Colonic mucosa (tissue), 4 donors: ENCODE results near the gene GBX1. TPM values are rescaled to one million over a fixed set of nuclear protein-coding genes. Genes with fewer than 3 reads are reported as not detected.

Source experiments
- DNase-seq: peaks from one replicate; pipeline ENCODE4 v3.0.0-alpha.2; 2020
- H3K27ac ChIP-seq: fragments of 200-600 bp; one replicate; pipeline ENCODE4 v1.8.0; 2021
- H3K27me3 ChIP-seq: fragments of 200-600 bp; one replicate; pipeline ENCODE4 v1.8.0; 2021
- H3K36me3 ChIP-seq: fragments of 200-600 bp; one replicate; pipeline ENCODE4 v1.8.0; 2021
- H3K4me1 ChIP-seq: fragments of 200-600 bp; one replicate; pipeline ENCODE4 v1.8.0; 2021; ENCODE audit warnings: mild to moderate bottlenecking
- H3K4me3 ChIP-seq: fragments of 200-600 bp; one replicate; pipeline ENCODE4 v1.8.0; 2021
- H3K9ac ChIP-seq, 2 donors: one replicate each; pipeline ENCODE4 v1.7.0; 2013; ENCODE audit warnings: control low read depth in 2 of 2, low read depth in 2 of 2, low read length in 2 of 2
- H3K9me3 ChIP-seq: fragments of 200-600 bp; one replicate; pipeline ENCODE4 v1.8.0; 2021
- intact Hi-C: fragments of 100-400 bp; cut with DNase I; formaldehyde crosslinking; loops from one replicate; pipeline ENCODE4 v1.14.1; 2022
- total RNA-seq, 2 donors: library from RNA; stranded (reverse); fragmentation: NEBNext Ultra II Directional in 1 of 2; extraction: Animal tissue kit (Norgen Biotek cat#: 25700) in 1 of 2; gene quantifications; one replicate each; pipeline ENCODE4 v1.2.1, GENCODE V29; 2021
- TF ChIP-seq, protein P1 (sequence below): fragments of 200-600 bp; IDR thresholded peaks from one replicate; pipeline ENCODE4 v1.8.0; 2022; ENCODE audit warnings: antibody characterized with exemption, mild to moderate bottlenecking
- donor health status: healthy.
- donor health status: DM: no; HTN: no; CAD: no.
- donor health status: DM: no; HTN: no; CAD: no.

Gene GBX1
- total RNA-seq, 2 donors from 2014 or later, result not detected

- no peak overlapping the region for H3K9ac ChIP-seq
- DNase-seq, result no peak
- H3K27me3 ChIP-seq, result no peaks in the 10 kb centered on the region
- TF ChIP-seq, protein P1, sequence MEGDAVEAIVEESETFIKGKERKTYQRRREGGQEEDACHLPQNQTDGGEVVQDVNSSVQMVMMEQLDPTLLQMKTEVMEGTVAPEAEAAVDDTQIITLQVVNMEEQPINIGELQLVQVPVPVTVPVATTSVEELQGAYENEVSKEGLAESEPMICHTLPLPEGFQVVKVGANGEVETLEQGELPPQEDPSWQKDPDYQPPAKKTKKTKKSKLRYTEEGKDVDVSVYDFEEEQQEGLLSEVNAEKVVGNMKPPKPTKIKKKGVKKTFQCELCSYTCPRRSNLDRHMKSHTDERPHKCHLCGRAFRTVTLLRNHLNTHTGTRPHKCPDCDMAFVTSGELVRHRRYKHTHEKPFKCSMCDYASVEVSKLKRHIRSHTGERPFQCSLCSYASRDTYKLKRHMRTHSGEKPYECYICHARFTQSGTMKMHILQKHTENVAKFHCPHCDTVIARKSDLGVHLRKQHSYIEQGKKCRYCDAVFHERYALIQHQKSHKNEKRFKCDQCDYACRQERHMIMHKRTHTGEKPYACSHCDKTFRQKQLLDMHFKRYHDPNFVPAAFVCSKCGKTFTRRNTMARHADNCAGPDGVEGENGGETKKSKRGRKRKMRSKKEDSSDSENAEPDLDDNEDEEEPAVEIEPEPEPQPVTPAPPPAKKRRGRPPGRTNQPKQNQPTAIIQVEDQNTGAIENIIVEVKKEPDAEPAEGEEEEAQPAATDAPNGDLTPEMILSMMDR, result no peak
- intact Hi-C loops, result no loop called here
- H3K9me3 ChIP-seq, result no peaks in the 10 kb centered on the region
- no peaks in the 10 kb centered on the region for H3K4me1 ChIP-seq
- no peaks in the 10 kb centered on the region for H3K36me3 ChIP-seq
- no peak overlapping the region for H3K27ac ChIP-seq
- H3K4me3 ChIP-seq, result no peak overlapping the region
Observed at GRCh38 chr7:151102991-151103390, 64.5 kb downstream of the GBX1 start.

GRCh38 chr7:151101621-151102396, 65.7 kb downstream of the GBX1 start:
- H3K9ac ChIP-seq, result no peak overlapping the region
- H3K9me3 ChIP-seq, result no peaks in the 10 kb centered on the region
- DNase-seq, result no peak
- H3K36me3 ChIP-seq, result no peaks in the 10 kb centered on the region
- TF ChIP-seq, protein P1, result no peak
- H3K27me3 ChIP-seq, result no peaks in the 10 kb centered on the region
- H3K4me3 ChIP-seq, result no peak overlapping the region
- intact Hi-C loops, result no loop called here
- H3K27ac ChIP-seq, result no peak overlapping the region
- no peaks in the 10 kb centered on the region for H3K4me1 ChIP-seq

DNA sequence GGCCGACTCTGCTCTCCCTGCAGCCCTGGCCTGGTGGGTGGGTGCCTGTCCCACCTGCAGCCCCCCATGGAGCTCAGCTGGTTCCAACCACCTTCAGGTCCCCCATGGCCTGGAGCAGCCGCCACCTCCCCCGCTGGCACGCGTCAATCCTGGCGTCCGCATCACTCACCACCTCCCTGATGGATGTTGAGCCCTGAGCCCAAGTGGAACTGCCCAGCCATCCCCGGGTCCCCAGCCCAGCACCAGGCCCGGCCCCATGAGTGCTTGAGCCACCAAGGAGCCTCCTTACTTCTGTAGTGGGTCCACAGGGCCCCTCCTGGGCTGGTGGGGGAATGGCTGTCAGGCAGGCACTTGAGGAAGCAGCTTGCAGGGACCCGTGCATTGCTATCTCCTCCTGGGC, 66.6 kb downstream of the GBX1 start:
- TF ChIP-seq, protein P1, result no peak
- H3K27me3 ChIP-seq, result no peaks in the 10 kb centered on the region
- no peaks in the 10 kb centered on the region for H3K9me3 ChIP-seq
- H3K9ac ChIP-seq, result no peak overlapping the region
- H3K27ac ChIP-seq, result no peak overlapping the region
- intact Hi-C loops, result no loop called here
- no peaks in the 10 kb centered on the region for H3K4me1 ChIP-seq
- H3K36me3 ChIP-seq, result no peaks in the 10 kb centered on the region
- DNase-seq, result no peak
- no peak overlapping the region for H3K4me3 ChIP-seq

DNA sequence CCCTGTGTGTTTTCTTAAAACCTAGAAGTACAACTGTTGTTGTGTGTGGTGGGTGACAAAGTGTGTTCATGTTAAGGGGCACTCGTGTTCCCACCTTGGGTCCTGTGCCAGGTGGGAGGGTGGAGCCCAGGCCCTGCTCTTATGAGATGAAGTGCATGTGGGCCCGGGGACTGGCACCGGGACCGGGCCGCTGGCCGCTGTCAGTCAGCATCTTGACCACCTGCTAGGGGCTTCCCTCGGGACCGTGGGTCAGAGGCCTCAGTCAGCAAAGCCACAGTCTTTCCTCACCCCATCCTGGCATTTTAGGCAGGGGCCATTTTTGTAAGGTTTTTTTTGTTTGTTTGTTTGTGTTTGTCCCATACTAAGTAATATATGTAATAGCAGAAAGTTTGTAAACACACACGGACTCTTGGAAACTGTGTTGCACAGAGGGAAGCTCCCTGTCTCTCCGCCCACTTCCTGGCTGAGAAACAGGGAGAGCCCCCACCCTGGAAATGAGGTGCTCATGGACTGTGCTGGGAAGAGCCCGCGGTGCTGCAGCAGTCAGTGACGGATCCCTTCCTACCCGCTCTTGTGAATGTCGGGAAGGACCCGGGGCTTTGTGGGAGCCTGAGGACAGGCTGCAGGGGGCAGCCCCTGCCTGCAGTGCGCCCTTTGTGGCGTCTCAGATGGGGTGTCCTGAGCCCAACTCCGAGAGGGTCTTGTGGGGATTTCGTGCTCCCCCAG, 67.8 kb downstream of the GBX1 start:
- H3K9ac ChIP-seq, result no peak overlapping the region

More for the DNA sequence above, 67.8 kb downstream of the GBX1 start:
- no peaks in the 10 kb centered on the region for H3K4me1 ChIP-seq
- TF ChIP-seq, protein P1, result no peak
- no peak overlapping the region for H3K27ac ChIP-seq
- intact Hi-C loops, result no loop called here
- no peaks in the 10 kb centered on the region for H3K36me3 ChIP-seq
- no peak for DNase-seq
- H3K27me3 ChIP-seq, result no peaks in the 10 kb centered on the region
- H3K9me3 ChIP-seq, result no peaks in the 10 kb centered on the region
- H3K4me3 ChIP-seq, result no peak overlapping the region

Other genes starting within 250 kb of the GBX1 start
- 1 to 10 TPM; 3.3 to 8.8 TPM for gene KCNH2, start 189.4 kb downstream of the GBX1 start, total RNA-seq
- 1 to 10 TPM; 4.0 to 4.2 TPM for gene NOS3, start 176.7 kb downstream of the GBX1 start, total RNA-seq
- gene ATG9B, start 143.2 kb downstream of the GBX1 start, total RNA-seq, result 1 to 10 TPM in 1 of 2 donors, under 1 TPM in 1; 0.66 to 1.2 TPM
- 10 to 100 TPM; 26.7 to 59.5 TPM for gene ABCB8, start 139.2 kb downstream of the GBX1 start, total RNA-seq
- gene ASIC3, start 119.2 kb downstream of the GBX1 start, total RNA-seq, result 1 to 10 TPM; 1.0 to 2.2 TPM
- 10 to 100 TPM; 11.3 to 15.9 TPM for gene CDK5, start 109.8 kb downstream of the GBX1 start, total RNA-seq
- gene SLC4A2, start 108.1 kb downstream of the GBX1 start, total RNA-seq, result 100 to 1,000 TPM in 1 of 2 donors, 10 to 100 TPM in 1; 76.7 to 169 TPM
- 100 to 1,000 TPM in 1 of 2 donors, 10 to 100 TPM in 1; 67.0 to 149 TPM for gene FASTK, start 86.9 kb downstream of the GBX1 start, total RNA-seq
- 100 to 1,000 TPM in 1 of 2 donors, 10 to 100 TPM in 1; 73.4 to 103 TPM for gene TMUB1, start 84.2 kb downstream of the GBX1 start, total RNA-seq
- 10 to 100 TPM; 50.8 to 79.2 TPM for gene AGAP3, start 81.2 kb downstream of the GBX1 start, total RNA-seq
- gene ASB10, start 19.6 kb upstream of the GBX1 start, total RNA-seq, result not detected
- not detected for gene H2BK1, start 42.8 kb upstream of the GBX1 start, total RNA-seq
- gene ABCF2, start 59.5 kb upstream of the GBX1 start, total RNA-seq, result 10 to 100 TPM; 25.6 to 38.3 TPM
- gene CHPF2, start 64.8 kb upstream of the GBX1 start, total RNA-seq, result 10 to 100 TPM; 36.2 to 42.7 TPM
- 1 to 10 TPM; 4.3 to 6.7 TPM for gene SMARCD3, start 81.0 kb upstream of the GBX1 start, total RNA-seq
- gene NUB1, start 174.1 kb upstream of the GBX1 start, total RNA-seq, result 10 to 100 TPM; 42.3 to 55.2 TPM
- gene WDR86, start 242.3 kb upstream of the GBX1 start, total RNA-seq, result 1 to 10 TPM in 1 of 2 donors, not detected in 1; 1.2 TPM